K562 (cell line): Measurements from ENCODE around the gene NEDD4L. TPM values are rescaled to one million over a fixed set of nuclear protein-coding genes. Genes with fewer than 3 reads are reported as not detected.

Experiments
- ATF7 ChIP-seq: fragments of 450-650 bp; IDR thresholded peaks from 2 replicates; pipeline ENCODE4 v1.7.1; 2014; ENCODE audit warnings: mild to moderate bottlenecking, moderate library complexity
- BHLHE40 ChIP-seq: IDR thresholded peaks from 2 replicates; pipeline ENCODE4 v1.6.1; 2011; ENCODE audit warnings: low read length, improper control_type of control experiment
- CEBPG ChIP-seq, 3 experiments: fragments of 200-800 bp in 1 of 3; sonication (Bioruptor generic) in 1 of 3; sonication (generic) in 1 of 3; formaldehyde crosslinking in 1 of 3; IDR thresholded peaks in 2 of 3; conservative IDR thresholded peaks in 1 of 3; 2 replicates each; pipeline versions ENCODE4 v1.6.1 to v1.8.0; 2016 to 2022; ENCODE audit warnings: missing compliant biosample characterization in 2 of 3, missing genetic modification characterization in 2 of 3, mild to moderate bottlenecking in 1 of 3, missing genetic modification reagents in 1 of 3
- EGR1 ChIP-seq: fragments of 450-650 bp; conservative IDR thresholded peaks from 2 replicates; pipeline ENCODE4 v1.6.1; 2017; ENCODE audit warnings: mild to moderate bottlenecking
- HMBOX1 ChIP-seq: sonication (generic); IDR thresholded peaks from 2 replicates; pipeline ENCODE4 v1.6.1; 2016
- HNRNPH1 ChIP-seq: fragments of 200-400 bp; formaldehyde crosslinking; optimal IDR thresholded peaks from 2 replicates; pipeline ENCODE3; 2017; ENCODE audit warnings: low read depth, mild to moderate bottlenecking, low read length, moderate library complexity
- HNRNPL ChIP-seq: fragments of 200-400 bp; formaldehyde crosslinking; IDR thresholded peaks from 2 replicates; pipeline ENCODE4 v1.6.1; 2017; ENCODE audit warnings: low read depth, mild to moderate bottlenecking, low read length
- KLF13 ChIP-seq: fragments of 450-650 bp; IDR thresholded peaks from 2 replicates; pipeline ENCODE4 v1.6.1; 2016; ENCODE audit warnings: missing genetic modification characterization, low read depth, mild to moderate bottlenecking, missing compliant biosample characterization, moderate library complexity, borderline replicate concordance
- MAZ ChIP-seq, 2 experiments: fragments of 450-650 bp in 1 of 2; sonication (generic) in 1 of 2; formaldehyde crosslinking; IDR thresholded peaks in 1 of 2; conservative IDR thresholded peaks in 1 of 2; 2 replicates each; pipeline versions ENCODE4 v1.4.0 to v1.5.0; 2020; ENCODE audit warnings: mild to moderate bottlenecking in 1 of 2, missing genetic modification reagents in 1 of 2
- NCOA2 ChIP-seq, 2 experiments: fragments of 450-650 bp; IDR thresholded peaks; 2 replicates each; pipeline ENCODE4 v1.6.1; 2018; ENCODE audit warnings: mild to moderate bottlenecking in 2 of 2, moderate library complexity in 1 of 2; ENCODE audit not compliant: partially characterized antibody in 2 of 2
- NR3C1 ChIP-seq: sonication (generic); formaldehyde crosslinking; IDR thresholded peaks from 2 replicates; pipeline ENCODE4 v1.8.1; 2022; ENCODE audit warnings: missing genetic modification reagents
- PHB2 ChIP-seq: fragments of 450-650 bp; IDR thresholded peaks from 2 replicates; pipeline ENCODE4 v1.6.1; 2017; ENCODE audit warnings: low read depth
- SIRT6 ChIP-seq: IDR thresholded peaks from one replicate; pipeline ENCODE4 v1.6.1; 2012; ENCODE audit warnings: low read depth, mild to moderate bottlenecking, control low read depth, inconsistent platforms, low read length, moderate library complexity
- STAT5A ChIP-seq: IDR thresholded peaks from 2 replicates; pipeline ENCODE4 v1.6.1; 2012; ENCODE audit warnings: low read length, inconsistent platforms, borderline replicate concordance
- STAT5B ChIP-seq: fragments of 250-450 bp; sonication (Bioruptor Pico); IDR thresholded peaks from 2 replicates; pipeline ENCODE4 v1.8.0; 2021; ENCODE audit warnings: mild to moderate bottlenecking, inconsistent platforms
- ZBTB11 ChIP-seq, 3 experiments: fragments of 200-800 bp in 1 of 3; fragments of 250-450 bp in 1 of 3; fragments of 450-650 bp in 1 of 3; sonication (Bioruptor Pico) in 1 of 3; sonication (Bioruptor generic) in 1 of 3; formaldehyde crosslinking in 1 of 3; IDR thresholded peaks; 2 replicates each; pipeline versions ENCODE4 v1.6.1 to v1.8.0; 2016 to 2022; ENCODE audit warnings: mild to moderate bottlenecking in 2 of 3, missing genetic modification characterization in 2 of 3, missing compliant biosample characterization in 1 of 3, moderate library complexity in 1 of 3
- ZFP1 ChIP-seq: fragments of 450-650 bp; formaldehyde crosslinking; IDR thresholded peaks from 2 replicates; pipeline ENCODE4 v1.4.0; 2020; ENCODE audit warnings: mild to moderate bottlenecking, mixed read lengths
- ZNF143 ChIP-seq: sonication (generic); formaldehyde crosslinking; IDR thresholded peaks from 2 replicates; pipeline ENCODE4 v1.9.0; 2022; ENCODE audit warnings: mild to moderate bottlenecking, missing genetic modification reagents
- ZNF253 ChIP-seq: fragments of 250-450 bp; sonication (Bioruptor Pico); conservative IDR thresholded peaks from 2 replicates; pipeline ENCODE4 v1.6.1; 2021; ENCODE audit warnings: mild to moderate bottlenecking
- ZNF431 ChIP-seq: sonication (generic); formaldehyde crosslinking; IDR thresholded peaks from 2 replicates; pipeline ENCODE4 v1.8.0; 2022; ENCODE audit warnings: mild to moderate bottlenecking, missing genetic modification reagents
- ZNF655 ChIP-seq: fragments of 250-450 bp; sonication (Bioruptor Pico); IDR thresholded peaks from 2 replicates; pipeline ENCODE4 v1.5.0; 2021
- ZNF766 ChIP-seq: fragments of 200-800 bp; sonication (Bioruptor generic); conservative IDR thresholded peaks from 2 replicates; pipeline ENCODE4 v1.6.1; 2016; ENCODE audit warnings: missing genetic modification characterization, missing compliant biosample characterization
- ZNF778 ChIP-seq: fragments of 450-650 bp; formaldehyde crosslinking; IDR thresholded peaks from 2 replicates; pipeline ENCODE4 v1.4.0; 2020; ENCODE audit warnings: mild to moderate bottlenecking, moderate library complexity
- polyA plus RNA-seq, 8 experiments: library from polyadenylated mRNA; depleted of rRNA in 4 of 8; stranded (reverse) in 5 of 8; unstranded in 3 of 8; fragments of >200 nt; fragmentation: Nextera tagmentation in 2 of 8; fragmentation: Illumina TruSeq in 1 of 8; extraction: Ambion mirVana in 2 of 8; extraction: Trizol in 1 of 8; gene quantifications; 2 replicates each; pipeline versions ENCODE4 v1.2.1 to v1.2.3, GENCODE V29; 2011 to 2014; ENCODE audit warnings: inconsistent platforms in 1 of 8, missing spikeins in 1 of 8
- total RNA-seq, 7 experiments: library from RNA; depleted of rRNA in 6 of 7; stranded (reverse); fragments of >200 nt in 6 of 7; fragmentation: Illumina TruSeq in 2 of 7; extraction: Trizol in 2 of 7; gene quantifications; 2 replicates each; pipeline versions ENCODE4 v1.2.1 to v1.2.3, GENCODE V29; 2011 to 2021; ENCODE audit warnings: low replicate concordance in 1 of 7

Gene NEDD4L
- total and polyA plus RNA-seq, 9 of the 15 experiments (the other 6 are each of a cell fraction or from before 2014, with no cell fraction given) = 8.1 to 33.4 (median 19.9) TPM

- no peak for TF ChIP-seq MAZ (CRISPR knock-in tag; conservative IDR thresholded peaks at IDR 0.05 in 1 of 2, IDR thresholded peaks at IDR 0.05 in 1 of 2)
- no peak for TF ChIP-seq EGR1
- no peak for TF ChIP-seq ZNF766 (CRISPR knock-in tag)
- no peak for TF ChIP-seq STAT5B (CRISPR knock-in tag)
- no peak for TF ChIP-seq NCOA2 (IDR thresholded peaks at IDR 0.05; ENCODE audit: partially characterized antibody in 2 of 2)
- no peak for TF ChIP-seq ZNF778 (CRISPR knock-in tag)
- no peak for TF ChIP-seq CEBPG (CRISPR knock-in tag; IDR thresholded peaks at IDR 0.05)
- peak; percentile 39 to 44; a peak in 1 of 4 replicates for TF ChIP-seq CEBPG (tag; conservative IDR thresholded peaks at IDR 0.05 in 1 of 2, IDR thresholded peaks at IDR 0.05 in 1 of 2)
- no peak for TF ChIP-seq NR3C1 (CRISPR knock-in tag)
- no peak for TF ChIP-seq ZNF431 (CRISPR knock-in tag)
- TF ChIP-seq STAT5A = no peak
- no peak for TF ChIP-seq ZNF655 (CRISPR knock-in tag)
- TF ChIP-seq ZNF143 (CRISPR knock-in tag) = no peak
- no peak for TF ChIP-seq ZFP1 (CRISPR knock-in tag)
- no peak for TF ChIP-seq PHB2
- peak; percentile 71 for TF ChIP-seq BHLHE40
- no peak for TF ChIP-seq HNRNPL
- peak; percentile 22; the same call in 1 of the 2 replicates for TF ChIP-seq HMBOX1
- no peak for TF ChIP-seq HNRNPH1
- no peak for TF ChIP-seq SIRT6
- TF ChIP-seq ATF7 = no peak
- no peak for TF ChIP-seq ZBTB11 (CRISPR knock-in tag; IDR thresholded peaks at IDR 0.05)
- no peak for TF ChIP-seq ZNF253 (CRISPR knock-in tag)
- TF ChIP-seq KLF13 (tag) = no peak
Observed at GRCh38 chr18:58216071-58216481, 172.1 kb downstream of the NEDD4L start (continued).
